Caco-2 (cell line): ENCODE data around the gene ZMYM1. TPM values are rescaled to one million over a fixed set of nuclear protein-coding genes. Genes with fewer than 3 reads are reported as not detected.

ENCODE experiments used
- BruUV-seq: library from RNA; stranded (reverse); fragments of 400-500 nt; replicated peaks from 2 replicates; lab custom pipeline; 2021; lab: Mats Ljungman, UMichigan
- CTCF ChIA-PET: fragments of 300-600 bp; sonication (Branson Sonifier 250); formaldehyde crosslinking; loops from one replicate; lab custom pipeline; 2022; ENCODE audit warnings: antibody characterized with exemption; lab: Charles Lee
- POLR2A ChIA-PET: fragments of 300-600 bp; sonication (Branson Sonifier 250); formaldehyde crosslinking; loops from one replicate; lab custom pipeline; 2022; ENCODE audit warnings: antibody characterized with exemption; lab: Charles Lee
- DNase-seq, 2 experiments: peaks; one replicate each; pipeline versions ENCODE4 v3.0.0 to v3.0.0-alpha.2; 2020 to 2022
- H3K27me3 ChIP-seq: replicated peaks from 2 replicates; pipeline ENCODE4 v1.6.0; 2011; ENCODE audit warnings: low read length; ENCODE audit not compliant: control insufficient read depth, insufficient read depth
- H3K36me3 ChIP-seq: 2 replicates; pipeline ENCODE4 v1.5.1; 2011; ENCODE audit warnings: low read length; ENCODE audit not compliant: control insufficient read depth, insufficient read depth
- H3K4me1 ChIP-seq: fragments of 250-450 bp; sonication (Bioruptor Pico); 2 replicates; pipeline ENCODE4 v1.5.1; 2020; ENCODE audit warnings: mild to moderate bottlenecking
- H3K4me3 ChIP-seq: 2 replicates; pipeline ENCODE4 v1.5.1; 2011; ENCODE audit warnings: low read depth, mild to moderate bottlenecking, control low read depth, low read length
- H3K9me3 ChIP-seq: fragments of 250-450 bp; sonication (Bioruptor Pico); 2 replicates; pipeline ENCODE4 v1.5.1; 2020; ENCODE audit warnings: mild to moderate bottlenecking, moderate library complexity
- H3K27ac Mint-ChIP-seq: one replicate; pipeline ENCODE4 v1.8.0; 2022; ENCODE audit warnings: mixed read lengths; ENCODE audit not compliant: unreplicated experiment
- H3K27me3 Mint-ChIP-seq: one replicate; pipeline ENCODE4 v1.8.0; 2022; ENCODE audit warnings: mixed read lengths; ENCODE audit not compliant: insufficient read depth, unreplicated experiment
- H3K36me3 Mint-ChIP-seq: one replicate; pipeline ENCODE4 v1.8.0; 2022; ENCODE audit warnings: mild to moderate bottlenecking, mixed read lengths; ENCODE audit not compliant: insufficient read depth, unreplicated experiment
- H3K4me1 Mint-ChIP-seq: one replicate; pipeline ENCODE4 v1.8.0; 2022; ENCODE audit warnings: low read depth, mixed read lengths; ENCODE audit not compliant: unreplicated experiment
- H3K4me3 Mint-ChIP-seq: one replicate; pipeline ENCODE4 v1.8.0; 2022; ENCODE audit warnings: mild to moderate bottlenecking, moderate library complexity, mixed read lengths; ENCODE audit not compliant: unreplicated experiment
- H3K9me3 Mint-ChIP-seq: one replicate; pipeline ENCODE4 v1.8.0; 2022; ENCODE audit warnings: mixed read lengths; ENCODE audit not compliant: unreplicated experiment
- intact Hi-C: fragments of 100-400 bp; cut with micrococcal nuclease; formaldehyde crosslinking; loops from one replicate; pipeline ENCODE4 v1.10.0; 2022; ENCODE audit not compliant: unreplicated experiment
- total RNA-seq: library from RNA; stranded (reverse); gene quantifications from 2 replicates; pipeline ENCODE4 v1.2.3, GENCODE V29; 2022
- TF ChIP-seq, protein P1 (sequence below), 2 experiments: fragments of 200-600 bp in 1 of 2; IDR thresholded peaks; 1 replicate in 1 of 2; 2 replicates in 1 of 2; pipeline versions ENCODE4 v1.5.1 to v1.8.0; 2011 to 2022; ENCODE audit warnings: antibody characterized with exemption in 1 of 2, control low read depth in 1 of 2, inconsistent platforms in 1 of 2, low read depth in 1 of 2, low read length in 1 of 2, mild to moderate bottlenecking in 1 of 2, moderate library complexity in 1 of 2; ENCODE audit not compliant: insufficient read depth in 1 of 2, severe bottlenecking in 1 of 2, unreplicated experiment in 1 of 2

Gene ZMYM1
- total RNA-seq, 1 experiment from 2014 or later = 14.0 TPM

DNA sequence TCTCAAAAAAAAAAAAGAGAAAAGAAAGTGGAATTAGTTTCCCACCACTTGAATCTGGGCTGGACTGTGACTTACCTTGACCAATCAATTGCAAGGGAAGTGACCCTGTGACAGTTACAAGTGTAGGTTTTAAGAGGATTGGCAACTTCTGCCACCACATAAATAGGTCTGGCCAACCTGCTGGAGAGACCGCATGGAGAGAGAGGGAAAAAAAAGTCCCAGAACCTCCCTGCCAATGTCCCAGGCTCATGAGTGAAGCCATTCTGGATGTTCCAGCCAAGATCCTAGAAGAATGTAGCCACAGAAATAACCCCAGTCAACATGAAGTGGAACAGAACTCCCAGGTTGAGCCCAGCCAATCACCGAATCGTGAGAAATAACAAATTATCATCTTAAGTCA is 35.7 kb upstream of the ZMYM1 start:
- Histone ChIP-seq H3K4me3 (no peak overlapping the region), H3K4me1 (no peaks in the 10 kb centered on the region), H3K27me3 (no peaks in the 10 kb centered on the region), H3K36me3 (no peaks in the 10 kb centered on the region), H3K9me3 (no peaks in the 10 kb centered on the region)
- no peaks in the 10 kb centered on the region for H3K27me3 Mint-ChIP-seq
- H3K9me3 Mint-ChIP-seq = no peaks in the 10 kb centered on the region
- ChIA-PET CTCF (no interaction called here), POLR2A (no interaction called here)
- BruUV-seq = no TSS peak
- H3K4me3 Mint-ChIP-seq = no peak overlapping the region
- TF ChIP-seq, protein P1, sequence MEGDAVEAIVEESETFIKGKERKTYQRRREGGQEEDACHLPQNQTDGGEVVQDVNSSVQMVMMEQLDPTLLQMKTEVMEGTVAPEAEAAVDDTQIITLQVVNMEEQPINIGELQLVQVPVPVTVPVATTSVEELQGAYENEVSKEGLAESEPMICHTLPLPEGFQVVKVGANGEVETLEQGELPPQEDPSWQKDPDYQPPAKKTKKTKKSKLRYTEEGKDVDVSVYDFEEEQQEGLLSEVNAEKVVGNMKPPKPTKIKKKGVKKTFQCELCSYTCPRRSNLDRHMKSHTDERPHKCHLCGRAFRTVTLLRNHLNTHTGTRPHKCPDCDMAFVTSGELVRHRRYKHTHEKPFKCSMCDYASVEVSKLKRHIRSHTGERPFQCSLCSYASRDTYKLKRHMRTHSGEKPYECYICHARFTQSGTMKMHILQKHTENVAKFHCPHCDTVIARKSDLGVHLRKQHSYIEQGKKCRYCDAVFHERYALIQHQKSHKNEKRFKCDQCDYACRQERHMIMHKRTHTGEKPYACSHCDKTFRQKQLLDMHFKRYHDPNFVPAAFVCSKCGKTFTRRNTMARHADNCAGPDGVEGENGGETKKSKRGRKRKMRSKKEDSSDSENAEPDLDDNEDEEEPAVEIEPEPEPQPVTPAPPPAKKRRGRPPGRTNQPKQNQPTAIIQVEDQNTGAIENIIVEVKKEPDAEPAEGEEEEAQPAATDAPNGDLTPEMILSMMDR (IDR thresholded peaks at IDR 0.05; ENCODE audit: insufficient read depth in 1 of 2, low read depth in 1 of 2, low read length in 1 of 2, severe bottlenecking in 1 of 2, unreplicated experiment in 1 of 2) = no peak
- intact Hi-C loops = no loop called here
- H3K27ac Mint-ChIP-seq = no peak overlapping the region
- H3K4me1 Mint-ChIP-seq = no peaks in the 10 kb centered on the region
- H3K36me3 Mint-ChIP-seq = no peaks in the 10 kb centered on the region
- DNase-seq = no peak

DNA sequence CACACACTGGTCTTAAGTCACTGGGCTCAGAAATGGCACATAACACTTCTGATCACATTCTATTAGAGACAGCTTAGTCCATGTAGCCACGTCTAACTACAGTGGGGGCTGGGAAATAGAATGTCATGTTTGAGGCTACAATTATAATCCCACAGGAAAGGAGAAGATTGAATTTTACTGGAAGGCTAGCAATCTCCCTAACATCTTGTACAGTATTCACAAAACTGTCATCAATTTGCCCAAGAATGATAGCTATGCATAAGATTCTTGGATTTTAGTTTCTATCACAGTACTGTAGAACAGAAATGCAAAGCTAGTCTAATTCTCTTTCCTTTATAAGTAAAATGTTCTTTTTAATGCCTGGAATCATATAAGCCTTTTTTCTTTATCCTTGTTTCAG is 34.8 kb upstream of the ZMYM1 start:
- Histone ChIP-seq H3K9me3 (no peaks in the 10 kb centered on the region), H3K4me1 (no peaks in the 10 kb centered on the region), H3K27me3 (no peaks in the 10 kb centered on the region), H3K4me3 (no peak overlapping the region), H3K36me3 (no peaks in the 10 kb centered on the region)
- Mint-ChIP-seq H3K36me3 (no peaks in the 10 kb centered on the region), H3K4me3 (no peak overlapping the region), H3K27ac (no peak overlapping the region), H3K27me3 (no peaks in the 10 kb centered on the region), H3K9me3 (no peaks in the 10 kb centered on the region), H3K4me1 (no peaks in the 10 kb centered on the region)
- ChIA-PET CTCF (no interaction called here), POLR2A (no interaction called here)
- TF ChIP-seq, protein P1 (IDR thresholded peaks at IDR 0.05; ENCODE audit: insufficient read depth in 1 of 2, low read depth in 1 of 2, low read length in 1 of 2, severe bottlenecking in 1 of 2, unreplicated experiment in 1 of 2) = no peak
- intact Hi-C loops = no loop called here
- no peak for DNase-seq
- BruUV-seq = no TSS peak

DNA sequence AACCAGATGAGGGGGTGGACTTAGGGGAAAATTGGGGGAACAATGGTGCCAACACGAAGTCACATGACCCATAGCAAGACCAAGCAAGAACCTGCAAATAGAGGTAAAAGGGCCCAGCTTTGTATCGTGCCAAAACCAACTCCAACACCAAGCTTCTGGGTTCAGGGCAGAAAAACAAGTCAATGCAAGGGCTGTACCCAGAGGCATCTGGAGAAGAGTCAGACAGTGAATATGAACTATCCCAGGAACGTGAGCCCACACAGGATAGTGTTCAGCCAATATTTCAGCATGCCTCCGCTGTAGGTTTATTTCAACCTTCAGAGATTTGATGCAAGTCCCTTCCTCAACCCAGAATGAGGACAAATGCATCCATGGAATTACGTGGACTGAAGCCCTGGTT is 32.5 kb upstream of the ZMYM1 start:
- H3K9me3 ChIP-seq = no peaks in the 10 kb centered on the region
- Mint-ChIP-seq H3K36me3 (no peaks in the 10 kb centered on the region), H3K27me3 (no peaks in the 10 kb centered on the region), H3K4me3 (no peak overlapping the region), H3K27ac (no peak overlapping the region), H3K4me1 (no peaks in the 10 kb centered on the region), H3K9me3 (no peaks in the 10 kb centered on the region)
- BruUV-seq = no TSS peak
- H3K27me3 ChIP-seq = no peaks in the 10 kb centered on the region
- DNase-seq = no peak
- H3K4me1 ChIP-seq = no peaks in the 10 kb centered on the region
- intact Hi-C loops = no loop called here
- TF ChIP-seq, protein P1 (IDR thresholded peaks at IDR 0.05; ENCODE audit: insufficient read depth in 1 of 2, low read depth in 1 of 2, low read length in 1 of 2, severe bottlenecking in 1 of 2, unreplicated experiment in 1 of 2) = no peak
- CTCF ChIA-PET = no interaction called here
- H3K36me3 ChIP-seq = no peaks in the 10 kb centered on the region
- no peak overlapping the region for H3K4me3 ChIP-seq
- POLR2A ChIA-PET = no interaction called here
